ENCODE results near the gene MINDY3.

Gene MINDY3

DNA sequence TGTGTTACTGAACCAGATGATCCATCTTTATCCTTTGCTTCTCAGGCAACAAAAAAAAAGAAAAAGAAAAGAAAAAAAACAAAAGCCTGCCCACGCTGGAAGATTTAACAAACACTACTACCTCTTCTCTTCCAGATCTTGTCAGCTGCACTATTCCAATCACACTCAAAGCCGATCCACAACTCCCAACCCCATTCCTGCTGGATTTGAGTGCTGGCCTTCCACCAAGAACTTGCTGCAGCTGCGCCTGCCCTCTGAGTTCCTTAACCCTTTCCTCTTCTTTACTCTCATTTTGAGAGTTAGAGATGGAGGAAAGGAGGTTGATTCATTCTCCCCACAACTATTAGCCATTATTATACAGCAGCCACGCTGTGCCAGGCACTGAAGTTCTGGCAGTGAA is 124.5 kb downstream of the MINDY3 start:
- DNase-seq (ENCODE audit: low read depth in 2 of 2), result peak in 1 of 2 donors; percentile 55
- H3K4me3 ChIP-seq (replicated peaks in 1 of 2; ENCODE audit: low read depth in 2 of 2, low read length in 2 of 2), result no peak overlapping the region
- TF ChIP-seq, protein P1, sequence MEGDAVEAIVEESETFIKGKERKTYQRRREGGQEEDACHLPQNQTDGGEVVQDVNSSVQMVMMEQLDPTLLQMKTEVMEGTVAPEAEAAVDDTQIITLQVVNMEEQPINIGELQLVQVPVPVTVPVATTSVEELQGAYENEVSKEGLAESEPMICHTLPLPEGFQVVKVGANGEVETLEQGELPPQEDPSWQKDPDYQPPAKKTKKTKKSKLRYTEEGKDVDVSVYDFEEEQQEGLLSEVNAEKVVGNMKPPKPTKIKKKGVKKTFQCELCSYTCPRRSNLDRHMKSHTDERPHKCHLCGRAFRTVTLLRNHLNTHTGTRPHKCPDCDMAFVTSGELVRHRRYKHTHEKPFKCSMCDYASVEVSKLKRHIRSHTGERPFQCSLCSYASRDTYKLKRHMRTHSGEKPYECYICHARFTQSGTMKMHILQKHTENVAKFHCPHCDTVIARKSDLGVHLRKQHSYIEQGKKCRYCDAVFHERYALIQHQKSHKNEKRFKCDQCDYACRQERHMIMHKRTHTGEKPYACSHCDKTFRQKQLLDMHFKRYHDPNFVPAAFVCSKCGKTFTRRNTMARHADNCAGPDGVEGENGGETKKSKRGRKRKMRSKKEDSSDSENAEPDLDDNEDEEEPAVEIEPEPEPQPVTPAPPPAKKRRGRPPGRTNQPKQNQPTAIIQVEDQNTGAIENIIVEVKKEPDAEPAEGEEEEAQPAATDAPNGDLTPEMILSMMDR (IDR thresholded peaks at IDR 0.05; ENCODE audit: low read depth, low read length), result no peak

DNA sequence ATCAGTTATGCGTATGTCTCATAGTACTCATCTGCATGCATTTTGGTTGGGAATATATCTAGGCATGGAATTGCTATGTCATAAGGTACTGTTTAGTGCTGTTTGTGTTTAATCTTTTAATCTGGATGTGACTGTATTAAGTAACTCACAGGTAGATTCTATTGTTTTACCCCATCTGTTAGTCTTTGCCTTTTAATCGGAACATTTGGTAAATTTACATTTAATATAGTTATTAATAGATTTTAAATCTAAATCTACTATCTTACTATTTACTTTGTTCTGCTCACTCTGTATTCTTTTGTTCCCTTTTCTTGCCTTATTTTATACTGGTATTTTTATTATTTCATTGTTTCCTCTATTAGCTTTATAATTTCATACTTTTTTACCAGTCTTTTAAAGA is 130.0 kb downstream of the MINDY3 start:
- DNase-seq (ENCODE audit: low read depth in 2 of 2), result no peak
- no peak overlapping the region for H3K4me3 ChIP-seq (replicated peaks in 1 of 2; ENCODE audit: low read depth in 2 of 2, low read length in 2 of 2)
- TF ChIP-seq, protein P1 (IDR thresholded peaks at IDR 0.05; ENCODE audit: low read depth, low read length), result no peak

DNA sequence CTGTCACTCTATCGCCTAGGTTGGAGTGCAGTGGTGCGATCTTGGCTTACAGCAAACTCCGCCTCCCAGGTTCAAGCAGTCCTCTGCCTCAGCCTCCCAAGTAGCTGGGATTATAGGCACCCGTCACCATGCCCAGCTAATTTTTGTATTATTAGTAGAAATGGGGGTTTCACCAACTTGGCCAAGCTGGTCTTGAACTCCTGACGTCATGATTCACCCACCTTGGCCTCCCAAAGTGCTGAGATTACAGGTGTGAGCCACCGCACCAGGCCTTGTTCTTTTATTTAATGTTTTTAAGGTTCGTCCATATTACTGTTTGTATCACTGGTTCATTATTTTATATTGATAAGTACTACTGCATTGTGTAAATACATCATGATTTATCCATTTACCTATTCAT is 130.4 kb downstream of the MINDY3 start:
- TF ChIP-seq, protein P1 (IDR thresholded peaks at IDR 0.05; ENCODE audit: low read depth, low read length), result no peak
- DNase-seq (ENCODE audit: low read depth in 2 of 2), result no peak
- H3K4me3 ChIP-seq (replicated peaks in 1 of 2; ENCODE audit: low read depth in 2 of 2, low read length in 2 of 2), result no peak overlapping the region
